BE2C (cell line): ENCODE results near the gene SERPINA3.

ENCODE experiments used
- DNase-seq: peaks from one replicate; pipeline ENCODE4 v3.0.0-alpha.2; 2020
- H3K27me3 ChIP-seq: fragments of 250-450 bp; sonication (Bioruptor Pico); 2 replicates; pipeline ENCODE4 v1.5.1; 2020; ENCODE audit warnings: mild to moderate bottlenecking
- H3K36me3 ChIP-seq: fragments of 250-450 bp; sonication (Bioruptor Pico); 2 replicates; pipeline ENCODE4 v1.5.1; 2020; ENCODE audit warnings: mild to moderate bottlenecking
- H3K4me1 ChIP-seq: fragments of 250-450 bp; sonication (Bioruptor Pico); 2 replicates; pipeline ENCODE4 v1.5.1; 2020
- H3K4me3 ChIP-seq: 2 replicates; pipeline ENCODE4 v1.5.1; 2011; ENCODE audit warnings: low read depth, low read length
- H3K9me3 ChIP-seq: fragments of 250-450 bp; sonication (Bioruptor Pico); 2 replicates; pipeline ENCODE4 v1.5.1; 2020
- TF ChIP-seq, protein P1 (sequence below): IDR thresholded peaks from 2 replicates; pipeline ENCODE4 v1.5.1; 2012; ENCODE audit warnings: mild to moderate bottlenecking, low read depth, low read length

Gene SERPINA3

GRCh38 chr14:94592457-94592856, 19.7 kb upstream of the SERPINA3 start:
- Histone ChIP-seq H3K36me3 (no peaks in the 10 kb centered on the region), H3K9me3 (no peaks in the 10 kb centered on the region), H3K27me3 (no peaks in the 10 kb centered on the region), H3K4me1 (no peaks in the 10 kb centered on the region), H3K4me3 (no peak overlapping the region)
- no peak for DNase-seq
- TF ChIP-seq, protein P1, sequence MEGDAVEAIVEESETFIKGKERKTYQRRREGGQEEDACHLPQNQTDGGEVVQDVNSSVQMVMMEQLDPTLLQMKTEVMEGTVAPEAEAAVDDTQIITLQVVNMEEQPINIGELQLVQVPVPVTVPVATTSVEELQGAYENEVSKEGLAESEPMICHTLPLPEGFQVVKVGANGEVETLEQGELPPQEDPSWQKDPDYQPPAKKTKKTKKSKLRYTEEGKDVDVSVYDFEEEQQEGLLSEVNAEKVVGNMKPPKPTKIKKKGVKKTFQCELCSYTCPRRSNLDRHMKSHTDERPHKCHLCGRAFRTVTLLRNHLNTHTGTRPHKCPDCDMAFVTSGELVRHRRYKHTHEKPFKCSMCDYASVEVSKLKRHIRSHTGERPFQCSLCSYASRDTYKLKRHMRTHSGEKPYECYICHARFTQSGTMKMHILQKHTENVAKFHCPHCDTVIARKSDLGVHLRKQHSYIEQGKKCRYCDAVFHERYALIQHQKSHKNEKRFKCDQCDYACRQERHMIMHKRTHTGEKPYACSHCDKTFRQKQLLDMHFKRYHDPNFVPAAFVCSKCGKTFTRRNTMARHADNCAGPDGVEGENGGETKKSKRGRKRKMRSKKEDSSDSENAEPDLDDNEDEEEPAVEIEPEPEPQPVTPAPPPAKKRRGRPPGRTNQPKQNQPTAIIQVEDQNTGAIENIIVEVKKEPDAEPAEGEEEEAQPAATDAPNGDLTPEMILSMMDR, result no peak

DNA sequence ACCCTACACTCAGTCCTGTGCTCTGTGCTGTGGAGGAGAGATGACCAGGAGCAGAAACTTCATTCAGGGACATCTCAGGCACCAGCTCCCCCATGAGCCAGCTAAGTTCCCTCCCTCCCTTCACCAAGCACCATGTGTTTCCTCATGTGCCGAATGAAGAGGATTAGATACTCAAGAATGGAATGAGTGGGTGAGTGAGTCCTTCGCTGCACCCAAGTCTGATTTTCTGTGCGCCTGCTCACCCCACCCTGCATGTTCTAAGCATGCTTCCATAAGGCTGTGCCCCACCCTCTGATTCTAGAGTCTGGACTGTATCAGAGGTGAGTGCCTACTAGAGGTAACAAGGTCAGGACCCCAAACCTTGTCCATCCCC, 18.8 kb upstream of the SERPINA3 start:
- Histone ChIP-seq H3K9me3 (no peaks in the 10 kb centered on the region), H3K4me1 (no peaks in the 10 kb centered on the region), H3K27me3 (no peaks in the 10 kb centered on the region), H3K36me3 (no peaks in the 10 kb centered on the region), H3K4me3 (no peak overlapping the region)
- DNase-seq, result no peak
- TF ChIP-seq, protein P1, result no peak

DNA sequence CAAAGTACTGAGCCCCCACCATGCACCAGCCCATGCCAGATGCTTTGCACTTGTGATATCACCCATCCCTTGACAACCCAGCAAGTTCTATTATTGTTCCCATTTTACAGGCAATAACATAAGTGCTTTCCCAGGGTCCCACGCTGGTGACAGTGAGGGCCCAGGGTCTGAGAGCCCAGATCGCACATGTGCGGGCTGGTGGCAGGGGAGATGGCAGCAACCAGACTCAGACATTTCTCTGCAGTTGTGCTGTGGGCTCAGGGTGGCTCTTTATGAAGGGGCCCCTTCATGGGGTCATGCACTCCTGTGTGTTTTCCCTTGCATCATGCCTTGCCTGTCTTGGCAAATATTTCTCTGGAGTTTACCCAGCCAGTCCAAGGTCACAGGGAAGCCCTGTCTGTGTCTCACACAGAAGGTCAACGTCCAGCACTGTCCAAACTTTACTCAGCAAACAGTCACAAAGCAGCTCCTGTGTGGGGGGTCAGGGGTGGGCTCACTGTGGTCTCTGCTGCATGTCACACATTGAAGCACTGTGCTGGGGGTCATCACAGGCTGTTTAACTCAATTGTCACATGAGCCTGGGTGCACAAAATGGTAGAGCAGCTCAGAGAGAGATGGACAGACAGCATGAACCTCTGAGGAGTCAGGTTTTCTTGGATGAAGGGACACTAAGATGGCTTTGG, 18.3 kb upstream of the SERPINA3 start:
- Histone ChIP-seq H3K36me3 (no peaks in the 10 kb centered on the region), H3K4me3 (no peak overlapping the region), H3K9me3 (no peaks in the 10 kb centered on the region), H3K27me3 (no peaks in the 10 kb centered on the region), H3K4me1 (no peaks in the 10 kb centered on the region)
- no peak for DNase-seq
- TF ChIP-seq, protein P1, result no peak

GRCh38 chr14:94594441-94594840, 17.8 kb upstream of the SERPINA3 start:
- H3K4me1 ChIP-seq, result no peaks in the 10 kb centered on the region
- no peaks in the 10 kb centered on the region for H3K36me3 ChIP-seq
- no peaks in the 10 kb centered on the region for H3K27me3 ChIP-seq
- no peak for DNase-seq
- no peaks in the 10 kb centered on the region for H3K9me3 ChIP-seq
- TF ChIP-seq, protein P1, result no peak
- no peak overlapping the region for H3K4me3 ChIP-seq

DNA sequence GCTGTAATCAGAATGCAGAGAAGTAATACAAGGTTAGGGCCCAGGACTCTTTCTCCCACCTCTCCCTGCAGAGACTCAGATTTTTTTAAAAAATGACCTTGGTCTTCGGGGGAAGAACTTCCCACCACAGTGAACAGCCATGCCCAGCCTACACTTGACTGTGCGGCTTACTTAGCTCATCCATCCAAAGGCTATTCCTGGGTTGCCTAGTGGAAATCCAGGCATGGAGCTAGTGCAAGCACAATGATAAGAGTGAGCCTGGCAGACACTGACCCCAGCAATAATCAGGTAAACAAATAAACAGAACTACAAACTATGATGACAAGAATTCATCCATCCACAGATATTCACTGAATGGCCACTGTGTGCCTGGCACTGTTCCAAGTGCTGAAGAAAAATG, 16.3 kb upstream of the SERPINA3 start:
- H3K4me1 ChIP-seq, result no peaks in the 10 kb centered on the region
- H3K9me3 ChIP-seq, result no peaks in the 10 kb centered on the region
- TF ChIP-seq, protein P1, result no peak
- no peaks in the 10 kb centered on the region for H3K36me3 ChIP-seq
- no peak overlapping the region for H3K4me3 ChIP-seq
- no peaks in the 10 kb centered on the region for H3K27me3 ChIP-seq
- DNase-seq, result no peak

DNA sequence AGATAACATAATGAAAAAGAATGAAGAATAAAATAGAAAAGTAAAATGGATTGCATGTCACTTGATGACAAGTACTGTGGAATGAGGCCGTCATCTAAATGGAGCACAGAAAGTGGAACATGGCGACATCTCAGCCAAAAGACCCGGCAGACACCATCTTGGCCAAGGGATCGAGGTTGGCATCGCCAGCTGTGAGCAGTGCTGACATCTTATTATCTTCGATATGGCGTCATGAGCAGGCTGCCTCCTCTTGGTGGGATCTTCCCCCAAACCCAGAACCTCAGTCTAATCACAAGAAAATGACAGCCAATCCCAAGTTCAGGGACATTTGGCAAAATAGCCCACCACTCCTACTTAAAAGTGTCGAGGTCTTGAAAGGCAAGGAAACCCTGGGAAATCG, 15.8 kb upstream of the SERPINA3 start:
- H3K36me3 ChIP-seq, result no peaks in the 10 kb centered on the region
- H3K27me3 ChIP-seq, result no peaks in the 10 kb centered on the region
- no peak overlapping the region for H3K4me3 ChIP-seq
- no peaks in the 10 kb centered on the region for H3K9me3 ChIP-seq
- no peaks in the 10 kb centered on the region for H3K4me1 ChIP-seq
- no peak for DNase-seq
- TF ChIP-seq, protein P1, result no peak
